ENCODE data around the gene TAS2R41. TPM values are rescaled to one million over a fixed set of nuclear protein-coding genes. Genes with fewer than 3 reads are reported as not detected.

The TAS2R41 gene
- polyA plus RNA-seq, 2 of the 4 experiments (the other 2 are of a cell fraction): not detected

- ChIA-PET CTCF (interaction anchor here (1.2 kb wide), 1 partner anchor 212 kb away, joined by 3 read pairs; no protein-coding TSS in a partner anchor), POLR2A (no interaction called here)
- H3K27ac ChIP-seq: no peak overlapping the region
- H3K4me3 ChIP-seq: no peak overlapping the region
- WGBS (ENCODE audit: missing lambda C conversion rate): 7% methylated on average over 2 of the region's 2 CpGs
- H3K4me2 ChIP-seq: no peak overlapping the region
- TF ChIP-seq ATOH8 (CRISPR knock-in tag; IDR thresholded peaks at IDR 0.05; ENCODE audit: low read depth) (no peak), NR3C1 (IDR thresholded peaks at IDR 0.05) (no peak), MYC (IDR thresholded peaks at IDR 0.05; ENCODE audit: borderline replicate concordance, low read length) (no peak), EHMT2 (IDR thresholded peaks at IDR 0.05; ENCODE audit: low read depth) (no peak), RAD21 (conservative IDR thresholded peaks at IDR 0.05 in 1 of 2, IDR thresholded peaks at IDR 0.05 in 1 of 2) (no peak), CBX2 (IDR thresholded peaks at IDR 0.05; ENCODE audit: borderline replicate concordance, low read depth) (no peak), HES2 (IDR thresholded peaks at IDR 0.05) (no peak), JUN (IDR thresholded peaks at IDR 0.05) (no peak), BHLHE40 (IDR thresholded peaks at IDR 0.05; ENCODE audit: low read depth, low read length) (no peak), PHF8 (IDR thresholded peaks at IDR 0.05; ENCODE audit: borderline replicate concordance, low read depth) (no peak), E2F6 (IDR thresholded peaks at IDR 0.05; ENCODE audit: borderline replicate concordance, low read depth) (no peak), CBX8 (IDR thresholded peaks at IDR 0.05) (no peak)
- peaks cover 3% of the 10 kb centered on the region; the same call in 1 of the 3 replicates for H3K9me3 ChIP-seq
- peak in 1 of 2 experiments; percentile 19; a peak in 1 of 6 replicates for ATAC-seq
- no peaks in the 10 kb centered on the region for H3K4me1 ChIP-seq
- no peak for FAIRE-seq
- DNase-seq (ENCODE audit: low read depth in 1 of 2, low spot score in 1 of 2): no peak
Measured at GRCh38 chr7:143452495-143452894, 25.2 kb upstream of the TAS2R41 start.

- H3K4me1 ChIP-seq: no peaks in the 10 kb centered on the region
- no peaks in the 10 kb centered on the region for H3K9me3 ChIP-seq
- ChIA-PET POLR2A (no interaction called here), CTCF (interaction anchor here (0.9 kb wide), 1 partner anchor 8 kb away, joined by 3 read pairs; no protein-coding TSS in a partner anchor)
- DNase-seq (ENCODE audit: low read depth in 1 of 2, low spot score in 1 of 2): no peak
- WGBS (ENCODE audit: missing lambda C conversion rate): 23% methylated on average over 1 of the region's 1 CpG
- H3K27ac ChIP-seq: no peak overlapping the region
- H3K4me2 ChIP-seq: no peak overlapping the region
- TF ChIP-seq NPAS2 (CRISPR knock-in tag; IDR thresholded peaks at IDR 0.05; ENCODE audit: borderline replicate concordance) (no peak), ATOH8 (CRISPR knock-in tag; IDR thresholded peaks at IDR 0.05; ENCODE audit: low read depth) (no peak), RAD21 (conservative IDR thresholded peaks at IDR 0.05 in 1 of 2, IDR thresholded peaks at IDR 0.05 in 1 of 2) (no peak)
- ATAC-seq: no peak
- FAIRE-seq: no peak
- H3K4me3 ChIP-seq: no peak overlapping the region
Measured at GRCh38 chr7:143454091-143454680, 23.5 kb upstream of the TAS2R41 start.

- H3K4me2 ChIP-seq: no peak overlapping the region
- no peaks in the 10 kb centered on the region for H3K4me1 ChIP-seq
- ChIA-PET CTCF (no interaction called here), POLR2A (no interaction called here)
- WGBS (ENCODE audit: missing lambda C conversion rate): 10% methylated on average over 2 of the region's 2 CpGs
- ATAC-seq: no peak
- FAIRE-seq: no peak
- DNase-seq (ENCODE audit: low read depth in 1 of 2, low spot score in 1 of 2): no peak
- H3K27ac ChIP-seq: no peak overlapping the region
- no peaks in the 10 kb centered on the region for H3K9me3 ChIP-seq
- no peak for TF ChIP-seq GATA3 (IDR thresholded peaks at IDR 0.05; ENCODE audit: borderline replicate concordance)
- no peak for TF ChIP-seq BHLHE40 (IDR thresholded peaks at IDR 0.05; ENCODE audit: low read depth, low read length)
- no peak for TF ChIP-seq HEYL (CRISPR knock-in tag; IDR thresholded peaks at IDR 0.05)
- TF ChIP-seq SMC3 (IDR thresholded peaks at IDR 0.05): no peak
- no peak for TF ChIP-seq REST (IDR thresholded peaks at IDR 0.05)
- TF ChIP-seq CEBPB (IDR thresholded peaks at IDR 0.05): no peak
- no peak for TF ChIP-seq RFX5 (IDR thresholded peaks at IDR 0.05)
- no peak for TF ChIP-seq RNF2 (IDR thresholded peaks at IDR 0.05; ENCODE audit: borderline replicate concordance, low read depth)
- no peak for TF ChIP-seq KDM1A (IDR thresholded peaks at IDR 0.05; ENCODE audit: low read depth)
- TF ChIP-seq EHMT2 (IDR thresholded peaks at IDR 0.05; ENCODE audit: low read depth): no peak
- no peak for TF ChIP-seq FOSL2 (IDR thresholded peaks at IDR 0.05)
- TF ChIP-seq FOSL2 (CRISPR knock-in tag; IDR thresholded peaks at IDR 0.05): no peak
- no peak for TF ChIP-seq ZC3H11A (IDR thresholded peaks at IDR 0.05)
- TF ChIP-seq JUNB (IDR thresholded peaks at IDR 0.05): no peak
- no peak for TF ChIP-seq ESRRA (IDR thresholded peaks at IDR 0.05; ENCODE audit: borderline replicate concordance, low read length)
- TF ChIP-seq MYC (IDR thresholded peaks at IDR 0.05; ENCODE audit: borderline replicate concordance, low read length): no peak
- H3K4me3 ChIP-seq: no peak overlapping the region
Measured at GRCh38 chr7:143455491-143455890, 22.2 kb upstream of the TAS2R41 start.
